ENCODE data around the gene DRG1.
"Not testable (repeated sequence)": the region's sequence is repeated elsewhere in the genome, so short reads cannot be mapped to it uniquely, and the experiment has no call there.

The DRG1 gene

DNA sequence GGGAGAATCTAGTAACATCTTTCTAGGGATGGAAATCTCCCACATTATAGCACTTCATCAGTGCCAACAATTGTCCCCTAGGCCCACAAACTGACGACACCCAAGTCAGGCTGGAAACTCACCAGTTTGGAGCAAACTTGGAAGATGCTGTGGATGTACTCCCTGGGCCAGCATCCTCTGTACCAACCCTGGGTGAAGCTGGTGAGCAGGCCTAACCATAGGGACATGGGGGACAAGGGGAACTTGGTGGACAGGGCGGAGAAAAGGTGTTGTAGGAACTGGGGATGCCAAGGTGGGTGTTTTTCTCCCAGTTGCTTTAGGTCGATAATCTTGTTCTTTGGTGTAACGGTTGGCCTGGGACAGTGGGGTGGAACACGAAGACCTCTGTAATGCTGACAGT, 42.2 kb downstream of the DRG1 start:
- DNase-seq (ENCODE audit: extremely low spot score, insufficient read length, low read depth) (no peak), FAIRE-seq (no peak)

GRCh38 chr22:31442768-31443489, 43.5 kb downstream of the DRG1 start:
- FAIRE-seq, result no peak
- DNase-seq (ENCODE audit: extremely low spot score, insufficient read length, low read depth), result no peak

DNA sequence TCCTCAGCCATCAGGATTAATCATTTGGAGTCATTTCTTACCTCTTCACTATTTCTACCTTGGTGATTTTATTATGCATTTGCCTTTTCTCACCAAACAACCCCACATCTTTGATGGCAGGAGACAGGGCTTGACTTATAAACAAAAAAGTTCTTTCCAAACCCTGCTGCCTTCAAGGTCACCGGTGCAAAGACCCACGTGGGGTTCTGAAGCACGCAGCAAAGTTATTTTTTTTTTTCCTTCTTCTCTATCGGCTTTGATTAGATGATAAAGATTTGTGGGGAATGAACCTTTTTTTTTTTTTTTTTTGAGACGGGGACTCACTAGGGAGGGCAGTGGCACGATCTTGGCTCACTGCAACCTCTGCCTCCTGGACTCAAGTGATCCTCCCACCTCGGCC, 44.1 kb downstream of the DRG1 start:
- no peak for FAIRE-seq
- no peak for DNase-seq (ENCODE audit: extremely low spot score, insufficient read length, low read depth)

DNA sequence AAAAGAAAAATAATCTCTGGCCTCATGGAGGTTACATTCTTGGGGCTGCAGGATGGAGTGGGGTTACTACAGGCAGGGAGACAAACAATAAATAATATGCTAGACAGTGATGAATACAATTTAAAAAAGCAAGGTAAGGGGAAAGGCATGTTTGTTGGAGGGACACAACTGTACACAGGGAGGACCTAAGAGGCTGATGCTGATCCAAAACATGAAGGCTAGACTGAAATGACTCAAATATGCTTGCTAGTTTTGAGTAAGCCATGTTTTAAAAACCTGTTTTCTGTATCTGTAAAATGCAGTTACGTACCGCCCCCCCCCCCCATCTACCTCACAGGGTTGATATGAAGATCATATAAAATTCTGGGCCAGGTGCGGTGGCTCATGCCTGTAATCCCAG, 46.2 kb downstream of the DRG1 start:
- FAIRE-seq, result no peak
- no peak for DNase-seq (ENCODE audit: extremely low spot score, insufficient read length, low read depth)

DNA sequence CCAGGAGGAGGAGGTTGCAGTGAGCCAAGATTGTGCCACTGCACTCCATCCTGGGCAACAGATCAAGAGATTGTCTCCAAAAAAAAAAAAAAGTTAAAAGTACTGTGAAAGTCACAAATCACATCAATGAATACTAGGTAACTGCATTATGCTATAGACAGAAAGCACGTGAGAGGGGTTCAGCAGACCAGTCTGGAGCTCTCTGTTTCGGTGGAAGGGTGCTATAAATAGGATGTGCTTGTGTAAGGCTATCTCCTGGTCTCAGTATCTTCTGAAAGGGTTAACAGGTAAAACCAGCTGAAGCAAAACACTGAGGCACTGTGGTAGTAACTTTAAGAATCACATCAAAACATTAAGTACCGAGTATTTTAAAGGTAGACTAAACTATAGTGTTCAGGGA, 46.8 kb downstream of the DRG1 start:
- no peak for FAIRE-seq
- no peak for DNase-seq (ENCODE audit: extremely low spot score, insufficient read length, low read depth)

DNA sequence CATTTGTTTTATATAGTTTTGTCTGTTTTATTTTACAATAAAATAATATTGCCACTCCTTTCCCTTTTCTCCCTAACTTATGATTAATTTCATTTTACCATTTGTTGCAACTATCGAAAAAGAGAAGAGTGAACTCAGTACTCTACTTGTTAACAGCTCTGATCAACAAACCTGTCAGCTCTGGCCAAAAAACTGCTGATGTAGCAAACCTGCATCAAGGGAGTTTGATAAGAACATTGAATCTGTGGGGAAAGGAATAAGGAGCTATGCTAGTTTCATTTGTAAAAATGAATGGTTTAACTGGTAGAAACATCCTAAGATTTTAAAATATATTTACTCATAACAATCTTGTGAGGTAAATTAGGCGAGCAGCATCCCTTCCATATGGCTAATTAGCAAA, 47.4 kb downstream of the DRG1 start:
- FAIRE-seq (no peak), DNase-seq (ENCODE audit: extremely low spot score, insufficient read length, low read depth) (no peak)

DNA sequence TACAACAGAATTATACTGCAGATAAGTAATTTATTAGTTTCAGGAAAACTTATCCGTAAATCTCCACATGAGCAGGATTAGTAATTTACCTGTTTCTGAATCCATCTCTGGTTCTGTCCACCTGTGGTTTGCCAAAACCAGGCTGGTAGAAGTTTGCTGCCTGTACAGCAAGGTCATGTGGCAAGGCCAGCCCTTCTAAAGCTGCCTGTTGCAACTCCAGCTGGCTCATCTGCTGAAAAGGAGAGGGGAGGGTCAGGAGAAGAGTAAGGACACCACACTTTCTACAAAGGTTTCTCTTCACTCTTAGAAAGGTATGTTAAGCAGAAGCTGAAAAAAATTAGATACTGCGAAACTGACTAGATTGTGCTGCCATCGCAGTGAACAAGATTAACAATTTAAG, 47.9 kb downstream of the DRG1 start:
- FAIRE-seq, result no peak
- no peak for DNase-seq (ENCODE audit: extremely low spot score, insufficient read length, low read depth)

DNA sequence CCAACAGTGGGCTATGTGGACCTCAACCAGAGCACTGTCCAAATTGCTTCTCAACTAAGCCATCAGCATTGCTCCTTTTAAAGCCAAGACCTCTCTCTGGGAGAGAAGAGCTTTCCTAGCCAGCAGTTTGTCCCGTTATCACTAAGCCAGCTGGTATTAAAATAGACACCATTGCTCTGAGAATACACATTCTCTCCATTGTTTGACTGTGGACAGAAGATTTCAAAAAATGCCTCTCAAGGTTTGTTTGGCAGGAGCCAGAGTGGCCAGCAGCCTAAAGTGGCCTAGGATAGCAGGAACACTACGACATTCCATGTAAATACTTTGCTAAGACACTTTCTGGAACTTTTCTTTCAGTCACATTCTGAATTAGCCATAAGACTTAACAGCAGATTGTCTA, 49.0 kb downstream of the DRG1 start:
- no peak for DNase-seq (ENCODE audit: extremely low spot score, insufficient read length, low read depth)
- FAIRE-seq, result no peak

DNA sequence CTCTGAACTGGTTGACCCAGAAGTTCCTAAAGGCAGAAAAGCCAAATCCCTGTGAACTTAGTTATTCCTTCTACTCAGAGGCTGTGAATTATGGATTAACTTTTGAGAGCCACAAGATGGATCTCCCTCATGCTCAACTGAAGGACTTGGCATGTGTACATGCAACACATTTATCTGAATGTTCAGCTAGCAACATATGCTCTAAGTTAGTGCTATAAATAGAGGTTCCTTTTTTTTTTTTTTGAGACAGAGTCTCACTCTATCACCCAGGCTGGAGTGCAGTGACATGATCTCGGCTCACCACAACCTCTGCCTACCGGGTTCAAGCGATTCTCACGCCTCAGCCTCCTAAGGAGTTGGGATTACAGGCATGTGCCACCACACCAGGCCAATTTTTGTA, 50.1 kb downstream of the DRG1 start:
- DNase-seq (ENCODE audit: extremely low spot score, insufficient read length, low read depth), result no peak
- peak; percentile 9 for FAIRE-seq

- FAIRE-seq (peak; percentile 78), DNase-seq (ENCODE audit: extremely low spot score, insufficient read length, low read depth) (peak; percentile 11)
Measured at GRCh38 chr22:31451709-31452571, 52.5 kb downstream of the DRG1 start.

DNA sequence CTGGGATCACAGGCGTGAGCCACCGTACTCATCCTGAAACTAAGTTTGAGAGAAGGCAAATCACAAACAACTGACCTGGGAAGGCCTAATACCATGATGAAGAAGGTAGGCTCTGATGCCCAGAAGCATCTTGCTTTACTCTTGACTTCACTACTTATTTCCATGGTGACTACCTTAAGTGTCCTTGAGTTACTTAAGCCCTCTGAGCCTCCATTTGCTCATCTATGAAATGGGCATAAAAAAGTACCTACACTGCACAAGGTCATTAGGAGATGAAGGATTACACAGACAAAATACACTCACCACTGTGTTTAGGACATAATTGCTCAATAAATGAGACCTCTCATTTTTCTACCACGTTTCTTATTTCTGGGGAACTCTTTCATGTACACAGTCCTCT, 62.3 kb downstream of the DRG1 start:
- DNase-seq (ENCODE audit: extremely low spot score, insufficient read length, low read depth), result no peak
- no peak for FAIRE-seq

DNA sequence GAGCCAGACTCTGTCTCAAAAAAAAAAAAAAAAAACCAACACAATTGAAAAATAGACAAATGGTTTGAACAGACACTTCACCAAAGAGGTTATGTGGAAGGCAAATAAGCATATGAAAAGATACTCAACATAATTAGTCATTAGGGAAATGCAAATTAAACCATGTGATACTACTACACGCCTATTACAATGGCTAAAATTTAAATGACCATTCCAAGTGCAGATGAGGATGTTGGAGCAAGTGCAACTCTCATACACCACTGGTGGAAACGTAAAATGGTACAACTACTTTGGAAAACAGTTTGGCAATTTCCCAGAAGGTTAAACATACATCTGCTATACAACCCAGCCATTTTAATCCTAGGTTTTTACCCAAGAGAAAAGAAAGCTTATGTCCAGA, 65.9 kb downstream of the DRG1 start:
- FAIRE-seq (peak; percentile 5), DNase-seq (ENCODE audit: extremely low spot score, insufficient read length, low read depth) (no peak)

DNA sequence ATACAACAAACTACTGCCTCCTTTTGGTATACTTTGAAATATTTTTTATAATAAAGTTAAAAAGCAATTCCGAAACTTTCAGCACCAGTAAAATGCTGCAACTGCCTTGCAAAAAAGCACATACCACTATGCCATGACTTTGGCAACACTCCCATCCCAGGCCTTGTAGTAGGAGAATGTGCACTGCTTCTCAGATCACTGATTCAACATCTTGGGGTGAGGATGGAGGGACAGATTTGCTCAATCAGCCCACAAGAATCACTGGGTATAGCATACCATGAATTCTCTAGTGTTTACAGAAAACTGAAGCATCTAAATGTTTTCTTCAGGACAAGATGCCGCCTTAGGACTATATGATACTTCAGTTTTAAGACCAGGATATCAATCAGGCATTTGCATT, 75.3 kb downstream of the DRG1 start:
- no peak for FAIRE-seq
- no peak for DNase-seq (ENCODE audit: extremely low spot score, insufficient read length, low read depth)

GRCh38 chr22:31475800-31476199, 76.4 kb downstream of the DRG1 start:
- FAIRE-seq, result no peak
- no peak for DNase-seq (ENCODE audit: extremely low spot score, insufficient read length, low read depth)

DNA sequence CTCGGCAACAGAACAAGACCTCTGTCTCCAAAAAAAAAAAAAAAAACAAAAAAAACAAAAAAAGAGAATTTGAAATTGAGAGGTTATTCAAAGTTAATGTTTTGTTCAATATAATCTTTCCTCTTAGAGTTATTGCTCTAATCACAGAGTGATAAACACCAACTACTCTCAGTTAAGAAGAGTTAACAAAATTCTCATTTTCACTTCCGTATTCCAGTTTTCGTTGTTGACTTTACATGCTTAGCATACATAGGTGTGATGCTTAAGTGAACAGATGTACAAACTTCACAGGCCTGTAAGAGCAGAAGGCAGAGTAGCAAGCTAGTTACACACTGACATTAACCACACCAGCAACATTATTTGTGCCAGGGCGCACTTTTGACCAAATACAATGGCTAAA, 77.9 kb downstream of the DRG1 start:
- DNase-seq (ENCODE audit: extremely low spot score, insufficient read length, low read depth), result peak; percentile 35
- peak; percentile 95 for FAIRE-seq

GRCh38 chr22:31481129-31481528, 81.7 kb downstream of the DRG1 start:
- DNase-seq (ENCODE audit: extremely low spot score, insufficient read length, low read depth) (no peak), FAIRE-seq (no peak)

DNA sequence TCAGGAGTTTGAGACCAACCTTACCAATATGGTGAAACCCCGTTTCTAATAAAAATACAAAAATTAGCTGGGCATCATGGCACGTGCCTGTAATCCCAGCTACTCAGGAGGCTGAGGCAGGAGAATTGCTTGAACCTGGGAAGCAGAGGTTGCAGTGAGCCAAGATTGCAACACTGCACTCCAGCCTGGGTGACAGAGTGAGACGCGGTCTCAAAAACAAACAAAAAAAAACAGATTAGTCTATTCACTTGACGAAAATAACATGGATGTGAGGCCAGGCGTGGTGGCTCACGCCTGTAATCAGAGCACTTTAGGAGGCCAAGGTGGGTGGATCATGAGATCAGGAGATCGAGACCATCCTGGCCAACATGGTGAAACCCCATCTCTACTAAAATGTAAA, 83.1 kb downstream of the DRG1 start:
- not testable (repeated sequence) for DNase-seq (ENCODE audit: extremely low spot score, insufficient read length, low read depth); FAIRE-seq
